HepG2 (cell line): ENCODE measurements around the gene GDPD5. TPM values are rescaled to one million over a fixed set of nuclear protein-coding genes. Genes with fewer than 3 reads are reported as not detected.

Experiments
- ARNTL ChIP-seq: sonication (generic); formaldehyde crosslinking; IDR thresholded peaks from 2 replicates; pipeline ENCODE4 v1.4.0; 2020; ENCODE audit warnings: mild to moderate bottlenecking, missing genetic modification reagents
- GABPB1 ChIP-seq: IDR thresholded peaks from 2 replicates; pipeline ENCODE4 v1.6.1; 2016; ENCODE audit warnings: mild to moderate bottlenecking, missing genetic modification reagents, moderate library complexity, missing compliant biosample characterization
- NAIF1 ChIP-seq: sonication (generic); formaldehyde crosslinking; IDR thresholded peaks from 2 replicates; pipeline ENCODE4 v1.5.0; 2020; ENCODE audit warnings: mild to moderate bottlenecking, missing genetic modification reagents, borderline replicate concordance
- NCOR1 ChIP-seq: fragments of 200-600 bp; sonication (generic); IDR thresholded peaks from 2 replicates; pipeline ENCODE4 v1.7.0; 2017; ENCODE audit warnings: antibody characterized with exemption, low read length, borderline replicate concordance
- POLR2G ChIP-seq: fragments of 200-400 bp; formaldehyde crosslinking; IDR thresholded peaks from 2 replicates; pipeline ENCODE4 v1.6.1; 2018; ENCODE audit warnings: mild to moderate bottlenecking, low read depth, low read length, moderate library complexity
- ZNF556 ChIP-seq: sonication (generic); formaldehyde crosslinking; IDR thresholded peaks from 2 replicates; pipeline ENCODE4 v1.4.0; 2020; ENCODE audit warnings: mild to moderate bottlenecking, missing genetic modification reagents, borderline replicate concordance
- ZNF703 ChIP-seq: sonication (generic); formaldehyde crosslinking; IDR thresholded peaks from 2 replicates; pipeline ENCODE4 v1.5.1; 2020; ENCODE audit warnings: missing genetic modification reagents, mild to moderate bottlenecking, moderate library complexity, borderline replicate concordance
- polyA plus RNA-seq, 8 experiments: library from polyadenylated mRNA; depleted of rRNA in 3 of 8; stranded (reverse) in 7 of 8; unstranded in 1 of 8; fragments of >200 nt; fragmentation: Illumina TruSeq in 4 of 8; extraction: Trizol in 4 of 8; gene quantifications; 2 replicates each; pipeline versions ENCODE4 v1.2.1 to v1.2.3, GENCODE V29; 2011 to 2016; ENCODE audit warnings: low read depth in 4 of 8, missing spikeins in 1 of 8, mixed read lengths in 1 of 8; ENCODE audit not compliant: insufficient read depth in 1 of 8
- total RNA-seq, 5 experiments: library from RNA; depleted of rRNA; stranded (reverse); fragments of >200 nt; fragmentation: Illumina TruSeq; extraction: Trizol; gene quantifications; 2 replicates each; pipeline ENCODE4 v1.2.3, GENCODE V29; 2016; ENCODE audit warnings: low read depth in 1 of 5
- TF ChIP-seq, protein P1 (sequence below): sonication (generic); formaldehyde crosslinking; IDR thresholded peaks from 2 replicates; pipeline ENCODE4 v1.4.0; 2020; ENCODE audit warnings: missing genetic modification reagents, borderline replicate concordance
- TF ChIP-seq, protein P2 (sequence below): IDR thresholded peaks from 2 replicates; pipeline ENCODE4 v1.6.1; 2016; ENCODE audit warnings: missing compliant biosample characterization, missing genetic modification reagents, borderline replicate concordance
- TF ChIP-seq, protein P3 (sequence below): sonication (generic); formaldehyde crosslinking; IDR thresholded peaks from 2 replicates; pipeline ENCODE4 v1.4.0; 2020; ENCODE audit warnings: missing genetic modification reagents
- TF ChIP-seq, protein P4 (sequence below): sonication (generic); formaldehyde crosslinking; conservative IDR thresholded peaks from 2 replicates; pipeline ENCODE4 v1.5.0; 2020; ENCODE audit warnings: missing genetic modification reagents
- TF ChIP-seq, protein P5 (sequence below): sonication (generic); IDR thresholded peaks from 2 replicates; pipeline ENCODE4 v1.6.1; 2016; ENCODE audit warnings: low read depth, borderline replicate concordance
- TF ChIP-seq, protein P6 (sequence below): IDR thresholded peaks from 2 replicates; pipeline ENCODE4 v1.6.1; 2018; ENCODE audit warnings: missing genetic modification reagents
- TF ChIP-seq, protein P7 (sequence below): sonication (generic); formaldehyde crosslinking; IDR thresholded peaks from 2 replicates; pipeline ENCODE4 v1.4.0; 2020; ENCODE audit warnings: missing genetic modification reagents, borderline replicate concordance

Gene GDPD5
- total and polyA plus RNA-seq, 2 of the 13 experiments (the other 11 are each of a cell fraction or from before 2014, with no cell fraction given) = 55.0 to 67.5 TPM

DNA sequence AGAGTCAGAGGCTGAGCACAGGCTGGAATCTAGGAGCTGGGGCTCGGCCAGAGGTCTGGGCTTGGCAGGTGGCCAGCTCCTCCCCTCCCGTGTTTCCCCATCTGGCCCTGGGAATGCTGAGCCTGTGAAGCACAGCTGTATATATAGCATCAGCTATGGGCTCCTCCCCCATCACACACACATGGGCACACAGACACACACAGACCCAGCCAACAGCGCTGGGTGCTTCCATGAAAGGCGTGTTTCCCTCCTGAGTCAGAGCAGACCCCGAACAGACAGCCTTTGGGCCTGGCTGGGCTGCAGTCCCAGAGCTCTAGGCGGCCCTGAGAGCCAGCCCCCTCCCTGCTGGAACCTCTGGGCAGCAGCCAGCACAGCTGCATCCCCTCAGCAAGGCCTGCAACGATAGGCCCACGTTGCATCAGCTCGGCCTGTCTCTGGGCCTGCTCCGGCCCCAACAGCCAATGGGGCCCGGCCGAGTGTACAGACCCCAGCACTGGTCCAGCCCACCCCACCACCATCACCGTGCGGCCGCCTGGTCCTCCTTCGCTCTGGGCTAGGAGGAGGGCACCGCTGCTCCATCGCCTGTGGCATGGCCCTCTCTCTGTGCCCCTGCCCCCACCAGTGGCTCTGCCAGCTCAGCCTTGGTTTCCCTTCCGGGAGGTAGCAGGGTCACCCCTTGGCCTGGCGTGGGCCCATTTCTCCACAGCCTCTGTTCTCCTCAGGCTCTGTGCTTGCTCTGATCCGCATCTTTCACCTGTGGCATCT lies 28.7 kb upstream of the GDPD5 start (continued):
- TF ChIP-seq NCOR1 (no peak), NAIF1 (CRISPR knock-in tag) (no peak), ZNF556 (CRISPR knock-in tag) (no peak), ZNF703 (CRISPR knock-in tag) (no peak), GABPB1 (CRISPR knock-in tag) (peak; percentile 71), ARNTL (CRISPR knock-in tag) (no peak), POLR2G (peak; percentile 48)
- TF ChIP-seq, protein P1, sequence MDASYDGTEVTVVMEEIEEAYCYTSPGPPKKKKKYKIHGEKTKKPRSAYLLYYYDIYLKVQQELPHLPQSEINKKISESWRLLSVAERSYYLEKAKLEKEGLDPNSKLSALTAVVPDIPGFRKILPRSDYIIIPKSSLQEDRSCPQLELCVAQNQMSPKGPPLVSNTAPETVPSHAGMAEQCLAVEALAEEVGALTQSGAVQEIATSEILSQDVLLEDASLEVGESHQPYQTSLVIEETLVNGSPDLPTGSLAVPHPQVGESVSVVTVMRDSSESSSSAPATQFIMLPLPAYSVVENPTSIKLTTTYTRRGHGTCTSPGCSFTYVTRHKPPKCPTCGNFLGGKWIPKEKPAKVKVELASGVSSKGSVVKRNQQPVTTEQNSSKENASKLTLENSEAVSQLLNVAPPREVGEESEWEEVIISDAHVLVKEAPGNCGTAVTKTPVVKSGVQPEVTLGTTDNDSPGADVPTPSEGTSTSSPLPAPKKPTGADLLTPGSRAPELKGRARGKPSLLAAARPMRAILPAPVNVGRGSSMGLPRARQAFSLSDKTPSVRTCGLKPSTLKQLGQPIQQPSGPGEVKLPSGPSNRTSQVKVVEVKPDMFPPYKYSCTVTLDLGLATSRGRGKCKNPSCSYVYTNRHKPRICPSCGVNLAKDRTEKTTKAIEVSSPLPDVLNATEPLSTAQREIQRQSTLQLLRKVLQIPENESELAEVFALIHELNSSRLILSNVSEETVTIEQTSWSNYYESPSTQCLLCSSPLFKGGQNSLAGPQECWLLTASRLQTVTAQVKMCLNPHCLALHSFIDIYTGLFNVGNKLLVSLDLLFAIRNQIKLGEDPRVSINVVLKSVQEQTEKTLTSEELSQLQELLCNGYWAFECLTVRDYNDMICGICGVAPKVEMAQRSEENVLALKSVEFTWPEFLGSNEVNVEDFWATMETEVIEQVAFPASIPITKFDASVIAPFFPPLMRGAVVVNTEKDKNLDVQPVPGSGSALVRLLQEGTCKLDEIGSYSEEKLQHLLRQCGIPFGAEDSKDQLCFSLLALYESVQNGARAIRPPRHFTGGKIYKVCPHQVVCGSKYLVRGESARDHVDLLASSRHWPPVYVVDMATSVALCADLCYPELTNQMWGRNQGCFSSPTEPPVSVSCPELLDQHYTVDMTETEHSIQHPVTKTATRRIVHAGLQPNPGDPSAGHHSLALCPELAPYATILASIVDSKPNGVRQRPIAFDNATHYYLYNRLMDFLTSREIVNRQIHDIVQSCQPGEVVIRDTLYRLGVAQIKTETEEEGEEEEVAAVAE = 0 out of 2 replicates have a peak, but pooled peaks have one; percentile 34
- TF ChIP-seq, protein P2, sequence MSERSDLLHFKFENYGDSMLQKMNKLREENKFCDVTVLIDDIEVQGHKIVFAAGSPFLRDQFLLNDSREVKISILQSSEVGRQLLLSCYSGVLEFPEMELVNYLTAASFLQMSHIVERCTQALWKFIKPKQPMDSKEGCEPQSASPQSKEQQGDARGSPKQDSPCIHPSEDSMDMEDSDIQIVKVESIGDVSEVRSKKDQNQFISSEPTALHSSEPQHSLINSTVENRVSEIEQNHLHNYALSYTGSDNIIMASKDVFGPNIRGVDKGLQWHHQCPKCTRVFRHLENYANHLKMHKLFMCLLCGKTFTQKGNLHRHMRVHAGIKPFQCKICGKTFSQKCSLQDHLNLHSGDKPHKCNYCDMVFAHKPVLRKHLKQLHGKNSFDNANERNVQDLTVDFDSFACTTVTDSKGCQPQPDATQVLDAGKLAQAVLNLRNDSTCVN (CRISPR knock-in tag) = no peak
- TF ChIP-seq, protein P3, sequence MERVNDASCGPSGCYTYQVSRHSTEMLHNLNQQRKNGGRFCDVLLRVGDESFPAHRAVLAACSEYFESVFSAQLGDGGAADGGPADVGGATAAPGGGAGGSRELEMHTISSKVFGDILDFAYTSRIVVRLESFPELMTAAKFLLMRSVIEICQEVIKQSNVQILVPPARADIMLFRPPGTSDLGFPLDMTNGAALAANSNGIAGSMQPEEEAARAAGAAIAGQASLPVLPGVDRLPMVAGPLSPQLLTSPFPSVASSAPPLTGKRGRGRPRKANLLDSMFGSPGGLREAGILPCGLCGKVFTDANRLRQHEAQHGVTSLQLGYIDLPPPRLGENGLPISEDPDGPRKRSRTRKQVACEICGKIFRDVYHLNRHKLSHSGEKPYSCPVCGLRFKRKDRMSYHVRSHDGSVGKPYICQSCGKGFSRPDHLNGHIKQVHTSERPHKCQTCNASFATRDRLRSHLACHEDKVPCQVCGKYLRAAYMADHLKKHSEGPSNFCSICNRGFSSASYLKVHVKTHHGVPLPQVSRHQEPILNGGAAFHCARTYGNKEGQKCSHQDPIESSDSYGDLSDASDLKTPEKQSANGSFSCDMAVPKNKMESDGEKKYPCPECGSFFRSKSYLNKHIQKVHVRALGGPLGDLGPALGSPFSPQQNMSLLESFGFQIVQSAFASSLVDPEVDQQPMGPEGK (CRISPR knock-in tag) = peak; percentile 17; the same call in 1 of the 2 replicates
- TF ChIP-seq, protein P4, sequence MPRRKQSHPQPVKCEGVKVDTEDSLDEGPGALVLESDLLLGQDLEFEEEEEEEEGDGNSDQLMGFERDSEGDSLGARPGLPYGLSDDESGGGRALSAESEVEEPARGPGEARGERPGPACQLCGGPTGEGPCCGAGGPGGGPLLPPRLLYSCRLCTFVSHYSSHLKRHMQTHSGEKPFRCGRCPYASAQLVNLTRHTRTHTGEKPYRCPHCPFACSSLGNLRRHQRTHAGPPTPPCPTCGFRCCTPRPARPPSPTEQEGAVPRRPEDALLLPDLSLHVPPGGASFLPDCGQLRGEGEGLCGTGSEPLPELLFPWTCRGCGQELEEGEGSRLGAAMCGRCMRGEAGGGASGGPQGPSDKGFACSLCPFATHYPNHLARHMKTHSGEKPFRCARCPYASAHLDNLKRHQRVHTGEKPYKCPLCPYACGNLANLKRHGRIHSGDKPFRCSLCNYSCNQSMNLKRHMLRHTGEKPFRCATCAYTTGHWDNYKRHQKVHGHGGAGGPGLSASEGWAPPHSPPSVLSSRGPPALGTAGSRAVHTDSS (CRISPR knock-in tag) = no peak
- TF ChIP-seq, protein P5, sequence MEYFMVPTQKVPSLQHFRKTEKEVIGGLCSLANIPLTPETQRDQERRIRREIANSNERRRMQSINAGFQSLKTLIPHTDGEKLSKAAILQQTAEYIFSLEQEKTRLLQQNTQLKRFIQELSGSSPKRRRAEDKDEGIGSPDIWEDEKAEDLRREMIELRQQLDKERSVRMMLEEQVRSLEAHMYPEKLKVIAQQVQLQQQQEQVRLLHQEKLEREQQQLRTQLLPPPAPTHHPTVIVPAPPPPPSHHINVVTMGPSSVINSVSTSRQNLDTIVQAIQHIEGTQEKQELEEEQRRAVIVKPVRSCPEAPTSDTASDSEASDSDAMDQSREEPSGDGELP = peak; percentile 55; the same call in 1 of the 2 replicates
- TF ChIP-seq, protein P6, sequence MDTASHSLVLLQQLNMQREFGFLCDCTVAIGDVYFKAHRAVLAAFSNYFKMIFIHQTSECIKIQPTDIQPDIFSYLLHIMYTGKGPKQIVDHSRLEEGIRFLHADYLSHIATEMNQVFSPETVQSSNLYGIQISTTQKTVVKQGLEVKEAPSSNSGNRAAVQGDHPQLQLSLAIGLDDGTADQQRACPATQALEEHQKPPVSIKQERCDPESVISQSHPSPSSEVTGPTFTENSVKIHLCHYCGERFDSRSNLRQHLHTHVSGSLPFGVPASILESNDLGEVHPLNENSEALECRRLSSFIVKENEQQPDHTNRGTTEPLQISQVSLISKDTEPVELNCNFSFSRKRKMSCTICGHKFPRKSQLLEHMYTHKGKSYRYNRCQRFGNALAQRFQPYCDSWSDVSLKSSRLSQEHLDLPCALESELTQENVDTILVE (CRISPR knock-in tag) = no peak
- TF ChIP-seq, protein P7, sequence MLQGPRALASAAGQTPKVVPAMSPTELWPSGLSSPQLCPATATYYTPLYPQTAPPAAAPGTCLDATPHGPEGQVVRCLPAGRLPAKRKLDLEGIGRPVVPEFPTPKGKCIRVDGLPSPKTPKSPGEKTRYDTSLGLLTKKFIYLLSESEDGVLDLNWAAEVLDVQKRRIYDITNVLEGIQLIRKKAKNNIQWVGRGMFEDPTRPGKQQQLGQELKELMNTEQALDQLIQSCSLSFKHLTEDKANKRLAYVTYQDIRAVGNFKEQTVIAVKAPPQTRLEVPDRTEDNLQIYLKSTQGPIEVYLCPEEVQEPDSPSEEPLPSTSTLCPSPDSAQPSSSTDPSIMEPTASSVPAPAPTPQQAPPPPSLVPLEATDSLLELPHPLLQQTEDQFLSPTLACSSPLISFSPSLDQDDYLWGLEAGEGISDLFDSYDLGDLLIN (CRISPR knock-in tag) = 0 out of 2 replicates have a peak, but pooled peaks have one; percentile 55
